GM23248 (cell line): ENCODE data around the gene CSNK1G1. TPM values are rescaled to one million over a fixed set of nuclear protein-coding genes. Genes with fewer than 3 reads are reported as not detected.

ENCODE experiments used
- DNase-seq: peaks from one replicate; pipeline ENCODE4 v3.0.0-alpha.2; 2015
- H2AFZ ChIP-seq: fragments of 200-600 bp; sonication (generic); 2 replicates; pipeline ENCODE4 v1.6.1; 2016; ENCODE audit warnings: antibody characterized with exemption
- H3F3A ChIP-seq: fragments of 200-600 bp; sonication (generic); 2 replicates; pipeline ENCODE4 v1.6.1; 2016; ENCODE audit warnings: mild to moderate bottlenecking, antibody characterized with exemption, mixed run types; ENCODE audit not compliant: insufficient read depth
- H3K27ac ChIP-seq: fragments of 200-600 bp; sonication (generic); 2 replicates; pipeline ENCODE4 v1.5.1; 2016; ENCODE audit warnings: mild to moderate bottlenecking
- H3K27me3 ChIP-seq: fragments of 200-600 bp; sonication (generic); replicated peaks from 2 replicates; pipeline ENCODE4 v1.6.1; 2016; ENCODE audit warnings: mild to moderate bottlenecking; ENCODE audit not compliant: insufficient read depth
- H3K36me3 ChIP-seq: fragments of 200-600 bp; sonication (generic); 2 replicates; pipeline ENCODE4 v1.6.1; 2016; ENCODE audit warnings: low read depth, mild to moderate bottlenecking
- H3K4me1 ChIP-seq: fragments of 200-600 bp; sonication (generic); 2 replicates; pipeline ENCODE4 v1.6.1; 2016; ENCODE audit warnings: mild to moderate bottlenecking; ENCODE audit not compliant: insufficient read depth
- H3K4me2 ChIP-seq: fragments of 200-600 bp; sonication (generic); one replicate; pipeline ENCODE4 v1.6.1; 2016; ENCODE audit warnings: mild to moderate bottlenecking; ENCODE audit not compliant: unreplicated experiment
- H3K4me3 ChIP-seq: fragments of 200-600 bp; sonication (generic); 2 replicates; pipeline ENCODE4 v1.5.1; 2016; ENCODE audit warnings: mild to moderate bottlenecking
- H3K79me2 ChIP-seq: fragments of 200-600 bp; sonication (generic); 2 replicates; pipeline ENCODE4 v1.6.1; 2016; ENCODE audit warnings: mild to moderate bottlenecking; ENCODE audit not compliant: insufficient read depth
- H3K9ac ChIP-seq: fragments of 200-600 bp; sonication (generic); 2 replicates; pipeline ENCODE4 v1.6.1; 2016; ENCODE audit warnings: mild to moderate bottlenecking
- H3K9me2 ChIP-seq: fragments of 200-600 bp; sonication (generic); 2 replicates; pipeline ENCODE4 v1.6.1; 2016; ENCODE audit warnings: mixed run types, mild to moderate bottlenecking, moderate library complexity; ENCODE audit not compliant: insufficient read depth
- H3K9me3 ChIP-seq: fragments of 200-600 bp; sonication (generic); one replicate; pipeline ENCODE4 v1.6.1; 2017; ENCODE audit warnings: low read depth
- H4K20me1 ChIP-seq: fragments of 200-600 bp; sonication (generic); 2 replicates; pipeline ENCODE4 v1.6.0; 2016; ENCODE audit not compliant: insufficient read depth
- EZH2 ChIP-seq: fragments of 200-600 bp; sonication (generic); IDR thresholded peaks from 2 replicates; pipeline ENCODE4 v1.6.1; 2018; ENCODE audit warnings: antibody characterized with exemption, mild to moderate bottlenecking; ENCODE audit not compliant: insufficient read depth, poor library complexity, severe bottlenecking
- EZH2phosphoT487 ChIP-seq: fragments of 200-600 bp; sonication (generic); IDR thresholded peaks from 2 replicates; pipeline ENCODE4 v1.6.1; 2018; ENCODE audit warnings: antibody characterized with exemption, moderate library complexity, mild to moderate bottlenecking, low read depth; ENCODE audit not compliant: insufficient read depth
- WGBS, 2 experiments: methylation state at CpG; one replicate each; pipeline ENCODE4 v1.1.6; 2015 to 2017; ENCODE audit warnings: low lambda C conversion rate in 2 of 2, low coverage in 1 of 2; ENCODE audit errors: missing lambda C conversion rate in 2 of 2; 5-methylcytosine and 5-hydroxymethylcytosine counted together
- in situ Hi-C: fragments of 300-500 bp; cut with MboI; formaldehyde crosslinking; loops from 2 replicates; pipeline ENCODE4 v1.15.0; 2020
- polyA plus RNA-seq: library from polyadenylated mRNA; unstranded; fragments of >200 nt; fragmentation: Nextera tagmentation; extraction: Ambion mirVana; gene quantifications from 2 replicates; pipeline ENCODE4 v1.2.1, GENCODE V29; 2016
- total RNA-seq: library from RNA; depleted of rRNA; stranded (reverse); fragments of >200 nt; shearing (Covaris generic); gene quantifications from 2 replicates; pipeline ENCODE4 v1.2.3, GENCODE V29; 2014

Gene CSNK1G1
- total and polyA plus RNA-seq, 2 experiments from 2014 or later, result 14.8 to 17.1 TPM

GRCh38 chr15:64163659-64164362, 192.2 kb downstream of the CSNK1G1 start:
- in situ Hi-C loops, result no loop called here
- H3F3A ChIP-seq, result peaks cover 69% of the 10 kb centered on the region
- H4K20me1 ChIP-seq, result 0 out of 2 replicates have a peak, but pooled peaks cover 3% of the 10 kb centered on the region
- H3K4me1 ChIP-seq, result peaks cover 26% of the 10 kb centered on the region
- H3K27ac ChIP-seq, result peak overlapping the region; percentile 90
- peak overlapping the region; percentile 97 for H3K4me2 ChIP-seq
- peak; percentile 65 for DNase-seq
- H3K27me3 ChIP-seq, result no peaks in the 10 kb centered on the region
- peak overlapping the region; percentile 91 for H3K9ac ChIP-seq
- H3K36me3 ChIP-seq, result peaks cover 25% of the 10 kb centered on the region
- H3K79me2 ChIP-seq, result peaks cover 38% of the 10 kb centered on the region
- H3K9me2 ChIP-seq, result no peaks in the 10 kb centered on the region
- no peaks in the 10 kb centered on the region for H3K9me3 ChIP-seq
- peak overlapping the region; percentile 94 for H2AFZ ChIP-seq
- WGBS, 2 experiments, result 47 to 50% methylated on average over 14 of the region's 14 CpGs
- TF ChIP-seq EZH2 (no peak), EZH2phosphoT487 (no peak)
- peak overlapping the region; percentile 73 for H3K4me3 ChIP-seq

- Histone ChIP-seq H3K27ac (peak within 1 kb of the TSS; percentile 90), H3K9me3 (no peaks in the 10 kb centered on the region), H3F3A (peaks cover 77% of the 10 kb centered on the region), H3K9me2 (no peaks in the 10 kb centered on the region), H3K4me3 (peak within 1 kb of the TSS; percentile 81), H3K79me2 (peaks cover 42% of the 10 kb centered on the region), H4K20me1 (0 out of 2 replicates have a peak, but pooled peaks cover 10% of the 10 kb centered on the region), H2AFZ (peak within 1 kb of the TSS; percentile 94), H3K4me2 (peak within 1 kb of the TSS; percentile 97), H3K4me1 (peaks cover 26% of the 10 kb centered on the region), H3K36me3 (peaks cover 29% of the 10 kb centered on the region), H3K27me3 (no peaks in the 10 kb centered on the region), H3K9ac (peak within 1 kb of the TSS; percentile 91)
- DNase-seq, result peak; percentile 99
- TF ChIP-seq EZH2 (no peak), EZH2phosphoT487 (no peak)
- WGBS, 2 experiments, result 1% methylated on average over 41 to 54 of the region's 69 CpGs
- in situ Hi-C loops, result no loop called here
These were observed 192.9 kb downstream of the CSNK1G1 start, which contains the start of gene PPIB for GRCh38 chr15:64162869-64163658. PPIB (minus strand) TSS chr15:64163022; CDS start chr15:64162986, 36 bp downstream.

DNA sequence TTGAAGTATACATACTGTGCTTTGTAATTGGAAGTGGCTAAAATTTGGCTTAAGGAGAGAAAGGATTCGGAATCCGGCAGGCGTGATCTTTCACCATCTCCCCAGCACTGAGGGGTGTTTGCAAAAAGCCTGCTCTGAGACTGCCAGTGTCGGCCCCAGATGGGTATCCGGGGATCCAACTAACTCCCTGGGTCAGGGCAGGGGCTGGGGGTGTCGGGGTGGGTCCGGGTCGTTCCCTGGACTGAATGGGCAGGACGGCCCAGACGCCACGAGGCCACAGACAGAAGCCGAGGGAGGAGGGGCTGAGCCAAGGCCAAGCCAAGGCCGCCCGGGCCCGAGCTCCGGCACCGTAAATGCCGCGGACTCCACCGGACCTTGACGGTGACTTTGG, 193.5 kb downstream of the CSNK1G1 start:
- TF ChIP-seq EZH2, result no peak
- no peak for TF ChIP-seq EZH2phosphoT487
- Histone ChIP-seq H2AFZ (0 out of 2 replicates have a peak overlapping the region, but pooled peaks have one; percentile 37), H3K27ac (peak overlapping the region; percentile 90), H3K4me2 (peak overlapping the region; percentile 97), H3K9ac (peak overlapping the region; percentile 91), H3F3A (peaks cover 82% of the 10 kb centered on the region), H3K79me2 (peaks cover 44% of the 10 kb centered on the region), H3K27me3 (no peaks in the 10 kb centered on the region), H3K9me3 (no peaks in the 10 kb centered on the region), H3K9me2 (no peaks in the 10 kb centered on the region), H3K4me3 (peak overlapping the region; percentile 81), H3K36me3 (peaks cover 34% of the 10 kb centered on the region), H4K20me1 (0 out of 2 replicates have a peak, but pooled peaks cover 11% of the 10 kb centered on the region), H3K4me1 (peaks cover 26% of the 10 kb centered on the region)
- in situ Hi-C loops, result no loop called here
- 0 to 4% methylated on average over 14 to 20 of the region's 21 CpGs for WGBS, 2 experiments
- no peak for DNase-seq

- Histone ChIP-seq H3F3A (peaks cover 82% of the 10 kb centered on the region), H3K27me3 (no peaks in the 10 kb centered on the region), H3K4me2 (peak overlapping the region; percentile 97), H3K27ac (peak overlapping the region; percentile 90), H3K4me3 (peak overlapping the region; percentile 81), H2AFZ (0 out of 2 replicates have a peak overlapping the region, but pooled peaks have one; percentile 37), H3K9ac (peak overlapping the region; percentile 91), H3K9me3 (no peaks in the 10 kb centered on the region), H3K9me2 (no peaks in the 10 kb centered on the region), H3K4me1 (peaks cover 26% of the 10 kb centered on the region), H3K79me2 (peaks cover 44% of the 10 kb centered on the region), H3K36me3 (peaks cover 40% of the 10 kb centered on the region), H4K20me1 (0 out of 2 replicates have a peak, but pooled peaks cover 11% of the 10 kb centered on the region)
- WGBS, 2 experiments, result 24 to 30% methylated on average over 12 of the region's 12 CpGs
- no peak for DNase-seq
- in situ Hi-C loops, result no loop called here
- TF ChIP-seq EZH2, result no peak
- TF ChIP-seq EZH2phosphoT487, result no peak
These were observed 194.1 kb downstream of the CSNK1G1 start for GRCh38 chr15:64161688-64162477.
